Kidney (tissue), 14 donors: ENCODE data around the gene RERE. TPM values are rescaled to one million over a fixed set of nuclear protein-coding genes. Genes with fewer than 3 reads are reported as not detected.

Experiments used
- DNase-seq, 5 donors: peaks; one replicate each; pipeline ENCODE4 v3.0.0-alpha.2; 2013 to 2020
- FAIRE-seq: peaks from 2 replicates; lab custom pipeline; 2012; peaks lifted over from hg19 to GRCh38; lab: Jason Lieb, UNC
- H3K27ac ChIP-seq, 2 donors: one replicate each; pipeline ENCODE4 v1.7.0; 2013; ENCODE audit warnings: low read depth in 2 of 2, low read length in 2 of 2, inconsistent platforms in 1 of 2
- H3K27me3 ChIP-seq: one replicate; pipeline ENCODE4 v1.7.1; 2013; ENCODE audit warnings: low read length, inconsistent platforms; ENCODE audit not compliant: control insufficient read depth, insufficient read depth
- H3K36me3 ChIP-seq, 3 donors: one replicate each; pipeline versions ENCODE4 v1.7.0 to v1.7.1; 2013; ENCODE audit warnings: low read length in 3 of 3, control low read depth in 1 of 3, inconsistent platforms in 1 of 3; ENCODE audit not compliant: insufficient read depth in 3 of 3, control insufficient read depth in 2 of 3
- H3K4me1 ChIP-seq, 3 donors: one replicate each; pipeline versions ENCODE4 v1.7.0 to v1.7.1; 2013; ENCODE audit warnings: low read length in 3 of 3, inconsistent platforms in 1 of 3, low read depth in 1 of 3; ENCODE audit not compliant: control insufficient read depth in 2 of 3, insufficient read depth in 2 of 3
- H3K4me3 ChIP-seq, 3 donors: one replicate each; pipeline versions ENCODE4 v1.7.0 to v1.8.1; 2013; ENCODE audit warnings: low read length in 3 of 3, control low read depth in 1 of 3, inconsistent platforms in 1 of 3
- H3K9ac ChIP-seq, 3 donors: one replicate each; pipeline versions ENCODE4 v1.7.0 to v1.7.1; 2013; ENCODE audit warnings: low read length in 3 of 3, control low read depth in 1 of 3, inconsistent platforms in 1 of 3
- H3K9me3 ChIP-seq, 3 donors: one replicate each; pipeline versions ENCODE4 v1.7.0 to v1.7.1; 2013; ENCODE audit warnings: low read length in 3 of 3, control low read depth in 1 of 3, inconsistent platforms in 1 of 3; ENCODE audit not compliant: control insufficient read depth in 2 of 3, insufficient read depth in 1 of 3
- intact Hi-C: fragments of 100-400 bp; cut with DNase I; formaldehyde crosslinking; loops from one replicate; pipeline ENCODE4 v1.11.1; 2022
- polyA plus RNA-seq: library from polyadenylated mRNA; stranded (reverse); fragments of 350-450 nt; fragmentation: Illumina TruSeq; extraction: RNeasy Lipid Tissue Mini Kit (QIAGEN cat#74804); gene quantifications from one replicate; pipeline ENCODE4 v1.2.3, GENCODE V29; 2014; ENCODE audit warnings: low read depth, low replicate concordance; ENCODE audit not compliant: insufficient read depth
- total RNA-seq: library from RNA; stranded (reverse); fragmentation: NEBNext Ultra II Directional; extraction: Animal tissue kit (Norgen Biotek cat#: 25700); gene quantifications from one replicate; pipeline ENCODE4 v1.2.1, GENCODE V29; 2021
- TF ChIP-seq, protein P1 (sequence below): IDR thresholded peaks from 3 replicates; pipeline ENCODE4 v1.5.1; 2012; ENCODE audit warnings: mild to moderate bottlenecking, moderate library complexity, borderline replicate concordance; ENCODE audit not compliant: insufficient read depth; ENCODE audit errors: extremely low read depth
- donor health status: control.
- donor health status: control.
- donor health status: control.
- donor health status: control.
- donor health status: control.
- donor health status: DM: yes; HTN: yes; CAD: no.
- donor health status: Normal renal cell carcinoma (clear cell type).

RERE gene
- total and polyA plus RNA-seq, 2 donors from 2014 or later, result 37.2 to 176 TPM

GRCh38 chr1:8681911-8682310 is 135.5 kb downstream of the RERE start:
- Histone ChIP-seq H3K36me3 (no peaks in the 10 kb centered on the region), H3K4me3 (no peak overlapping the region), H3K27me3 (no peaks in the 10 kb centered on the region), H3K27ac (no peak overlapping the region), H3K9me3 (no peaks in the 10 kb centered on the region), H3K4me1 (peaks cover 0 to 28% (median 8%) of the 10 kb centered on the region in 3 donors), H3K9ac (no peak overlapping the region)
- TF ChIP-seq, protein P1, sequence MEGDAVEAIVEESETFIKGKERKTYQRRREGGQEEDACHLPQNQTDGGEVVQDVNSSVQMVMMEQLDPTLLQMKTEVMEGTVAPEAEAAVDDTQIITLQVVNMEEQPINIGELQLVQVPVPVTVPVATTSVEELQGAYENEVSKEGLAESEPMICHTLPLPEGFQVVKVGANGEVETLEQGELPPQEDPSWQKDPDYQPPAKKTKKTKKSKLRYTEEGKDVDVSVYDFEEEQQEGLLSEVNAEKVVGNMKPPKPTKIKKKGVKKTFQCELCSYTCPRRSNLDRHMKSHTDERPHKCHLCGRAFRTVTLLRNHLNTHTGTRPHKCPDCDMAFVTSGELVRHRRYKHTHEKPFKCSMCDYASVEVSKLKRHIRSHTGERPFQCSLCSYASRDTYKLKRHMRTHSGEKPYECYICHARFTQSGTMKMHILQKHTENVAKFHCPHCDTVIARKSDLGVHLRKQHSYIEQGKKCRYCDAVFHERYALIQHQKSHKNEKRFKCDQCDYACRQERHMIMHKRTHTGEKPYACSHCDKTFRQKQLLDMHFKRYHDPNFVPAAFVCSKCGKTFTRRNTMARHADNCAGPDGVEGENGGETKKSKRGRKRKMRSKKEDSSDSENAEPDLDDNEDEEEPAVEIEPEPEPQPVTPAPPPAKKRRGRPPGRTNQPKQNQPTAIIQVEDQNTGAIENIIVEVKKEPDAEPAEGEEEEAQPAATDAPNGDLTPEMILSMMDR, result no peak
- intact Hi-C loops, result no loop called here
- FAIRE-seq (no peak), DNase-seq (no peak)

DNA sequence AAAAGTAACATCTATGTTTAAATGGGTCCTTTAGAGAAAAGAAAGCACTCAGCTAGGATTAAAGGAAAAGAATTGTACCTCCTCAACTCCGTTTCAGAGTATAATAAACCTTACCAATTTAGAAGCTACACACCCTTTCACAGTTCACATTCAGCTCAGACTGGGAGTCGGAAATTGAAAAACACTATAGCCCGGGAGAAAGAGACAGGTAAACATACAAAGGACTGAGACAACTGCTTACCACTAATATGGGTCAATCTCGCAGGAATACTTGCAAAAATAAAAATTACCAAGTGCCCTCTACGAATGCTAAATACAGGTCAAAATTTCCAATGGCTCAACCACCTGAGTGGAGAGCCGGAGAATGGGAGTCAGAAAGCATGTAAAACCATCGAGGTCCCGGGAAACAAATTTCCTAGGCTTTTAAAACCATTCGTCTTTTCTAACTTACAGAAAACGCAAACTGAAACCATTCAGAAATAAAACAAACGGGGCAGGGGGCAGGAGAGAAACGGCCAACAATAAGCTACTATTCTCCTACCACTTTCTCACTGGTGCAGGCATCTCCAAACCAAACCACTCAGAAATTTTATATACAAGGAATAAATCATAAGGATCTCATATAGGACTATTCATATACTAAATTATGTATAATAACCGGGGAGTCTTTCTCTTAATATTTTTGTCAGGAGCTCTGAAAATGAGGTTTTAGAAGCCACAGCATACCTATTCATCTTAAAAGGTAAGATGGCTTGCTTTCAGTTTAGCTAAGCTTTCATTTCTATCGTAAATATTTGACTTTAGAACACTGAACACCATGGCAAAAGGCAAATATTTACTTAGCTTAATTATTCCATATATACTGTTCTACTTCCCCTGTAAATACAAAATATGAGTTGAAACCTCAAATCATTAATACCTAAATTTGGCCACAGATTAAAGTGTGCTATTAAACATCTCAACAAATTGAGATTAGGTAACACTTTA is 136.5 kb downstream of the RERE start:
- Histone ChIP-seq H3K36me3 (no peaks in the 10 kb centered on the region), H3K9me3 (no peaks in the 10 kb centered on the region), H3K27me3 (no peaks in the 10 kb centered on the region), H3K9ac (peak overlapping the region in 2 of 3 donors; percentile 4 to 29), H3K4me3 (peak overlapping the region in 2 of 3 donors; percentile 31 to 45), H3K27ac (peak overlapping the region in 1 of 2 donors; percentile 18), H3K4me1 (peaks cover 0 to 28% (median 5%) of the 10 kb centered on the region in 3 donors)
- peak; percentile 47 for FAIRE-seq
- TF ChIP-seq, protein P1, result no peak
- DNase-seq, result no peak
- intact Hi-C loops, result no loop called here

GRCh38 chr1:8679929-8680663 is 137.3 kb downstream of the RERE start:
- Histone ChIP-seq H3K36me3 (no peaks in the 10 kb centered on the region), H3K4me1 (peaks cover 0 to 28% (median 5%) of the 10 kb centered on the region in 3 donors), H3K27ac (peak overlapping the region in 1 of 2 donors; percentile 18), H3K4me3 (peak overlapping the region in 1 of 3 donors; percentile 45), H3K27me3 (no peaks in the 10 kb centered on the region), H3K9ac (no peak overlapping the region), H3K9me3 (no peaks in the 10 kb centered on the region)
- no peak for DNase-seq
- TF ChIP-seq, protein P1, result no peak
- no peak for FAIRE-seq
- intact Hi-C loops, result no loop called here
